ENCODE results near the gene USO1.

DNA sequence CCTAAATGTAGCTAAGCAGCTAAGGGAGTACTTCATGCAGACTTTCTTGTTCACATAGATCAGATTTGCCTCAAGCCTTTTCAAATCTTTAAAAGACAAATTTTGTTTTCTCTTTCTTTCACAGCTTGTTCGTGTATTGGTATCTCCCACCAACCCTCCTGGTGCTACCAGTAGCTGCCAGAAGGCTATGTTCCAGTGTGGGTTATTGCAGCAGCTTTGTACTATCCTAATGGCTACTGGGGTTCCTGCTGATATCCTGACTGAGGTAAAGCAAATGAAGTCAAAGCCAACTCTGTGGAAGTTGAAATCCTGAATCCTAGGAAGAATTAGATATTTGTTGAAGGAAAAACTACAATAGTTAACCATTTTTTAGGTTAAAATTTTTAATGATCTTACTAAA, 62.6 kb downstream of the USO1 start:
- TF ChIP-seq CTCF (IDR thresholded peaks at IDR 0.05; ENCODE audit: extremely low read depth in 1 of 2, insufficient read depth in 1 of 2, low read depth in 1 of 2, low read length in 2 of 2) (no peak), POLR2A (IDR thresholded peaks at IDR 0.05; ENCODE audit: low read depth, low read length) (no peak), MYC (IDR thresholded peaks at IDR 0.05; ENCODE audit: low read depth, low read length) (no peak), MAX (IDR thresholded peaks at IDR 0.05; ENCODE audit: insufficient read depth, insufficient read length) (no peak), FOS (IDR thresholded peaks at IDR 0.05; ENCODE audit: borderline replicate concordance, insufficient read depth, low read length) (no peak)
